Right lobe of liver (tissue), 6 donors: Measurements from ENCODE around the gene TAF5L. TPM values are rescaled to one million over a fixed set of nuclear protein-coding genes. Genes with fewer than 3 reads are reported as not detected.

Experiments used
- ATAC-seq, 4 donors: fragments of 200-7000 bp; cut with Tn5 transposase; one replicate each; pipeline ENCODE4 v1.9.1; 2020; ENCODE audit warnings: mild to moderate bottlenecking in 4 of 4, moderate library complexity in 4 of 4
- DNase-seq, 3 donors: peaks; one replicate each; pipeline ENCODE4 v3.0.0-alpha.2; 2020
- H3K27ac ChIP-seq, 3 donors: fragments of 200-600 bp; one replicate each; pipeline ENCODE4 v1.8.0; 2022
- H3K27me3 ChIP-seq, 2 donors: fragments of 200-600 bp; one replicate each; pipeline ENCODE4 v1.8.0; 2022
- H3K36me3 ChIP-seq, 4 donors: fragments of 200-600 bp; sonication (generic) in 1 of 4; one replicate each; pipeline versions ENCODE4 v1.5.1 to v1.8.0; 2017 to 2022; ENCODE audit warnings: control low read depth in 1 of 4
- H3K4me1 ChIP-seq, 4 donors: fragments of 200-600 bp; sonication (generic) in 1 of 4; one replicate each; pipeline versions ENCODE4 v1.5.1 to v1.8.0; 2017 to 2022; ENCODE audit warnings: control low read depth in 1 of 4
- H3K4me3 ChIP-seq, 3 donors: fragments of 200-600 bp; one replicate each; pipeline ENCODE4 v1.8.0; 2022
- H3K9me3 ChIP-seq, 4 donors: fragments of 200-600 bp; sonication (generic) in 1 of 4; one replicate each; pipeline versions ENCODE4 v1.5.1 to v1.8.0; 2017 to 2022; ENCODE audit warnings: control low read depth in 1 of 4
- CTCF ChIP-seq, 4 donors: fragments of 200-600 bp in 3 of 4; fragments of 450-650 bp in 1 of 4; IDR thresholded peaks; one replicate each; pipeline versions ENCODE4 v1.5.1 to v1.8.0; 2016 to 2022; ENCODE audit warnings: antibody characterized with exemption in 4 of 4, mild to moderate bottlenecking in 2 of 4
- POLR2A ChIP-seq: fragments of 450-650 bp; IDR thresholded peaks from one replicate; pipeline ENCODE4 v1.6.1; 2017; ENCODE audit warnings: antibody characterized with exemption, mild to moderate bottlenecking
- WGBS: methylation state at CpG from one replicate; pipeline ENCODE4 v1.1.6; 2018; ENCODE audit warnings: low coverage, low lambda C conversion rate; ENCODE audit not compliant: insufficient coverage; ENCODE audit errors: missing lambda C conversion rate; 5-methylcytosine and 5-hydroxymethylcytosine counted together
- intact Hi-C, 2 donors: fragments of 100-400 bp; cut with DNase I; formaldehyde crosslinking; loops; one replicate each; pipeline versions ENCODE4 v1.11.2 to v1.14.1; 2022
- total RNA-seq, 6 experiments: library from RNA; depleted of rRNA in 2 of 6; stranded (reverse); fragments of >200 nt in 2 of 6; fragmentation: NEBNext Ultra II Directional in 3 of 6; extraction: Animal tissue kit (Norgen Biotek cat#: 25700) in 3 of 6; gene quantifications; one replicate each; pipeline versions ENCODE4 v1.1.0 to v1.2.4, GENCODE V29; 2016 to 2023
- donor health status: DM: no; HTN: yes; CAD: no.
- donor health status: DM: no; HTN: no; CAD: no.
- donor health status: DM: no; HTN: no; CAD: no.
- donor health status: DM: no; HTN: yes; CAD: no.
- donor health status: DM: no; HTN: yes; CAD: no.

The TAF5L gene
- total RNA-seq, 6 experiments from 2014 or later: 7.6 to 14.0 (median 9.9) TPM

DNA sequence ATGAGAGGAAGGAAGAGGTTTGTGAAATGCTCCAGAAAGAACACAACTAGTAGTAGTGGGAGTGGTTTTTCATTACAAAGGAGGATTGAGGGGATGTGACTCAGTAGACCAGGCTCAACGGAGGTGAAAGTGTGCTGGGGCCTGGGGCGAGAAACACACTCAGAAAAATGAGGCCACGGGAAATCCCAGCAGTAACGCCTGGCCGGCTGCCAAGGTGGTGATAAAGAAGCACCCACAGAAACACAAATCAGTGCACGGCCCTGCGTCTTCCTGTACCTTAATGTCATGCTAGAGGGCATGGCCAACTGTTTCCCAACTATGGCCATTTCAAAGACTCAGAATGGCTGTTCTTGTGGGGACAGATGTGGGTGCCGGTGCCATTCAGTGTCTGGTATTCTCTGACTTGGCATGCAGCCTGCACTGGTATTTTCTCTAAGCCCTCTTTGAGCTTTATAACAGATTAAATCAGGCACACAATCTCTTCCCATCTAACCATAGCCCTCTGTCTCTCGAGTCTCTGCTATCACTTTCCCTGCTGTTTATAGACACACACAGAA is 38.3 kb upstream of the TAF5L start:
- intact Hi-C loops: loop anchor here in 1 of 2 donors (5.0 kb wide), 1 partner anchor 643 kb away; no protein-coding TSS in a partner anchor
- H3K36me3 ChIP-seq: peaks cover 0 to 5% (median 1%) of the 10 kb centered on the region in 4 donors
- H3K27me3 ChIP-seq: no peaks in the 10 kb centered on the region
- peaks cover 0 to 3% (median 0%) of the 10 kb centered on the region in 4 donors for H3K4me1 ChIP-seq
- no peak overlapping the region for H3K4me3 ChIP-seq
- WGBS: 47% methylated on average over 3 of the region's 9 CpGs
- ATAC-seq (no peak), DNase-seq (peak in 1 of 3 donors; percentile 38)
- H3K27ac ChIP-seq: no peak overlapping the region
- TF ChIP-seq POLR2A (no peak), CTCF (IDR thresholded peaks at IDR 0.05) (no peak)
- H3K9me3 ChIP-seq: no peaks in the 10 kb centered on the region

DNA sequence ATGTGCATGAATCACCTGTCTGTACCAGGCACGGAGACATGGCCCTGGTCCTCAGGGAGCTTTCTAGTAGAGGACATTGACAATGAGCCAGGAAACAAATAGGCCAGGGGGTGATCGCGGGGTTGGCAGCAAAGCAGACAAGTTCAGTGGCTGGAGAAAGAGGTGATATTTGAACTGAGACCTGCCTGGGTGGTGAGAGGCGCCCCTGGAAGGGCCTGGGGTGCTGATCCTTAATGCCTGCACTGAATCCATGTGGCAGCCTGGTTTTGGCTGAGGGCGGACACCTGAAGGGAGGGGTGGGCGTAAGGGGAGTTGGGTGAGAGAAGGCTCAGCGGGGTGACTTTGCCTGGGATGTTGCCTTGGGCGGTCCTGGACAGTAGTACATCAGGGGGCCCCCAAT is 36.0 kb upstream of the TAF5L start:
- H3K36me3 ChIP-seq: peaks cover 0 to 16% (median 6%) of the 10 kb centered on the region in 4 donors
- peaks cover 0 to 3% (median 0%) of the 10 kb centered on the region in 4 donors for H3K4me1 ChIP-seq
- no peak overlapping the region for H3K4me3 ChIP-seq
- TF ChIP-seq POLR2A: no peak
- no peak for TF ChIP-seq CTCF (IDR thresholded peaks at IDR 0.05)
- ATAC-seq (no peak), DNase-seq (no peak)
- 58% methylated on average over 2 of the region's 8 CpGs for WGBS
- intact Hi-C loops: loop anchor here in 1 of 2 donors (5.0 kb wide), 1 partner anchor 645 kb away; no protein-coding TSS in a partner anchor
- no peaks in the 10 kb centered on the region for H3K27me3 ChIP-seq
- no peak overlapping the region for H3K27ac ChIP-seq
- no peaks in the 10 kb centered on the region for H3K9me3 ChIP-seq

DNA sequence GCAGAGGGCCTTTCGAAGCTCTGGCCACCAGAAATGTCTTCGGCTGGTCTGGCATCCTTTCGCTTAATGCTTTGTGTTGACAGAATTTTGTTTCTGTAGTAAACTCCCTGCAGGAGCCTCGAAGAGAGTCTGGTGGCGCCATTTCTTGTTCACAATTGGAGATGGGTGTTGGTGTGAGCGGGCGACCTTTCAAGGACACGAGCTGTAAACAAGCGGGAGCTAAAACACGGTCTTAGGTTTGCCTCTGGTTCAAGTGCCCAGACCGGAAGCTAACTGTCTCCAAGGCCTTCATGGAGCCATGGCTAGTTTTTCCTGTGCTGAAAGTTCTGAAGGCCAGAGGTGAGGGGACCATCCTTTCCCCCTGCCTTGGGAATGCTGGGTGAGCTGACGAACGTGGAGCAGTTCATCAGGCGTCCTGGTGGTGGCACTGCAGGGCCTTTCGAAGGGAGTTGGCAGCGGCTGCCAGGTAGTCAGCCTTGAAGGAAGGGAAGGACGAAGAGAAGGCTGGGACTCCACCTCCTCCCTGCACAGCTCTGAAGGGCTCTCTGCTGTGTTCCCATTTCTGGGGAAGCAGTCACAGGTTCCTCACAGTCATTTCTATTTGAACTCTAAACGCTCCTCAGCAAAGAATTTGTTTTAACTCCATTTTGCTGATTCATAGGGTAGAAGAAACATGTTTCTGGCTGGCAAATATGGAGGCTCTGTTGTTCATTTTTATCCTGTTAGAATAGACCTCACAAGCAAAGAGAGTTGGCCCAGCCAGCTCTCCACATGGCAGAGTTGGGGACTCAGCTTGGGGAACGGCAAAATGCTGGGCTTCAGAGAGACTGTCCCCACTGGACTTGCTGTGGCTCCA is 35.3 kb upstream of the TAF5L start:
- H3K4me1 ChIP-seq: peaks cover 0 to 3% (median 0%) of the 10 kb centered on the region in 4 donors
- H3K27ac ChIP-seq: no peak overlapping the region
- 68% methylated on average over 11 of the region's 19 CpGs for WGBS
- DNase-seq: peak; percentile 73 to 81 (median 74)
- no peak for TF ChIP-seq POLR2A
- TF ChIP-seq CTCF (IDR thresholded peaks at IDR 0.05): peak; percentile 84 to 88 (median 85)
- intact Hi-C loops: loop anchor here in 1 of 2 donors (5.0 kb wide), 1 partner anchor 646 kb away; no protein-coding TSS in a partner anchor
- peak; percentile 92 to 99 (median 98) for ATAC-seq
- no peaks in the 10 kb centered on the region for H3K27me3 ChIP-seq
- no peaks in the 10 kb centered on the region for H3K9me3 ChIP-seq
- no peak overlapping the region for H3K4me3 ChIP-seq
- peaks cover 0 to 18% (median 6%) of the 10 kb centered on the region in 4 donors for H3K36me3 ChIP-seq

DNA sequence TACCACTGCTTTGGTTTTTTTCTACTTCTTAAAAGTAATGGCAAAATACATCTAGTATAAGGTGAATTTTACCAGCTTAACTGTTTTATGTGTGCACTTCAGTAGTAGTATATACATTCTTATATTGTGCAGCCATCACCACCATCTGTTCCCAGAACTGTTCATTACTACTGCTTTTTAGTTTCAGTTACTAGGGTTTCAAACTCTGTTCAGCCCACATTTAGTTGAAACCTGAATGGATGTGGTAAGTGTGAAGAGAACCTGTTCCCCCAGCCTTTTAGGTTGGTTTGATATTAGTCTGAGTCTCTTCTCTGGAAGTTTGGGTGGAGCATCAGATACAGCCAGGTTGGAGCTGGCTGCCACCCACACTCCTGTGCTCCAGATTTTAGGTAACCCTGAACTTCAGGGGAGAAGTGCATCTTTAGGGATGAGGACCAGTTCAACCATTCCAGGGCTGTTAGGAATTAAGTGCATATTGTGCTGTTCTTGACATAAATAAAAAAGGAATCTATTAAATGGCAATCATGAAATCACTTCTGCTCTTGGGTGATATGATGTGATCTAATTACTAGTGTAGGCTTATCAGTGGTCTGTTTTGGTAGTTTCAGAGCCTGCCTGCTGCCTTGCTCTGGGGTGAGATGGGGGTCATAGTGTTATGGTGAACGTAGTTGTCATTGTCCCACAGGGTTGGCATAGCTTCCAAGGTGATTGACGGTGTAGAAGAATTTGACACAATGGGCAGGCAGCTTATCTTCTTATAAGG is 32.3 kb upstream of the TAF5L start:
- DNase-seq (no peak), ATAC-seq (no peak)
- no peak for TF ChIP-seq POLR2A
- TF ChIP-seq CTCF (IDR thresholded peaks at IDR 0.05): no peak
- intact Hi-C loops: no loop called here
- peaks cover 0 to 3% (median 0%) of the 10 kb centered on the region in 4 donors for H3K4me1 ChIP-seq
- no peaks in the 10 kb centered on the region for H3K27me3 ChIP-seq
- H3K27ac ChIP-seq: no peak overlapping the region
- WGBS: no CpG with 5 or more reads among the region's 2 CpGs
- no peak overlapping the region for H3K4me3 ChIP-seq
- no peaks in the 10 kb centered on the region for H3K9me3 ChIP-seq
- H3K36me3 ChIP-seq: peaks cover 0 to 37% (median 12%) of the 10 kb centered on the region in 4 donors
